ENCODE results near the gene KCNK4. TPM values are rescaled to one million over a fixed set of nuclear protein-coding genes. Genes with fewer than 3 reads are reported as not detected.

The KCNK4 gene
- total RNA-seq, 2 experiments from 2014 or later: not detected

GRCh38 chr11:64291752-64292459 lies 804 bp downstream of the KCNK4 start:
- no peak overlapping the region for H3K27ac Mint-ChIP-seq
- ChIA-PET CTCF (interaction anchor here (0.6 to 3.0 kb wide), 4 partner anchors 9 to 87 kb away, joined by 3 to 13 read pairs (median 6); no protein-coding TSS in a partner anchor), POLR2A (no interaction called here)
- ATAC-seq (no peak), DNase-seq (no peak)
- H3K4me3 Mint-ChIP-seq: no peak overlapping the region
- H3K36me3 Mint-ChIP-seq (ENCODE audit: low read depth): no peaks in the 10 kb centered on the region
- intact Hi-C loops (cut with DNase I, micrococcal nuclease): no loop called here
- peaks cover 3% of the 10 kb centered on the region for H3K4me1 Mint-ChIP-seq
- H3K27me3 Mint-ChIP-seq: peaks cover 42% of the 10 kb centered on the region
- no peaks in the 10 kb centered on the region for H3K9me3 Mint-ChIP-seq (ENCODE audit: low read depth)

- ChIA-PET POLR2A (no interaction called here), CTCF (interaction anchor here (0.5 to 1.6 kb wide), 5 partner anchors 9 to 128 kb away, joined by 3 to 10 read pairs (median 3); no protein-coding TSS in a partner anchor)
- Mint-ChIP-seq H3K9me3 (ENCODE audit: low read depth) (no peaks in the 10 kb centered on the region), H3K27ac (no peak overlapping the region), H3K4me1 (peaks cover 6% of the 10 kb centered on the region), H3K4me3 (no peak overlapping the region), H3K36me3 (ENCODE audit: low read depth) (no peaks in the 10 kb centered on the region), H3K27me3 (peaks cover 49% of the 10 kb centered on the region)
- intact Hi-C loops (cut with DNase I, micrococcal nuclease): no loop called here
- ATAC-seq (peak; percentile 36), DNase-seq (no peak)
Observed at GRCh38 chr11:64292460-64293254, 1.6 kb downstream of the KCNK4 start.

- no peak for DNase-seq
- Mint-ChIP-seq H3K4me3 (no peak overlapping the region), H3K36me3 (ENCODE audit: low read depth) (no peaks in the 10 kb centered on the region), H3K9me3 (ENCODE audit: low read depth) (no peaks in the 10 kb centered on the region), H3K4me1 (peaks cover 10% of the 10 kb centered on the region), H3K27me3 (peaks cover 65% of the 10 kb centered on the region), H3K27ac (no peak overlapping the region)
- ChIA-PET POLR2A (no interaction called here), CTCF (no interaction called here)
- intact Hi-C loops (cut with DNase I, micrococcal nuclease): no loop called here
- ATAC-seq: no peak
Observed at GRCh38 chr11:64294774-64295173, 3.7 kb downstream of the KCNK4 start.

- CTCF ChIA-PET: interaction anchor here (0.9 kb wide), 1 partner anchor 8 kb away, joined by 5 read pairs; no protein-coding TSS in a partner anchor
- POLR2A ChIA-PET: no interaction called here
- Mint-ChIP-seq H3K9me3 (ENCODE audit: low read depth) (no peaks in the 10 kb centered on the region), H3K4me3 (no peak overlapping the region), H3K27me3 (peaks cover 68% of the 10 kb centered on the region), H3K36me3 (ENCODE audit: low read depth) (no peaks in the 10 kb centered on the region), H3K27ac (no peak overlapping the region), H3K4me1 (peaks cover 16% of the 10 kb centered on the region)
- no peak for ATAC-seq
- DNase-seq: no peak
- intact Hi-C loops (cut with DNase I, micrococcal nuclease): no loop called here
Observed at GRCh38 chr11:64295760-64296159, 4.7 kb downstream of the KCNK4 start.

- DNase-seq (no peak), ATAC-seq (no peak)
- CTCF ChIA-PET: interaction anchor here (1.2 kb wide), 1 partner anchor 9 kb away, joined by 5 read pairs; the partner anchor contains the start of gene ESRRA
- peaks cover 18% of the 10 kb centered on the region for H3K4me1 Mint-ChIP-seq
- no peak overlapping the region for H3K27ac Mint-ChIP-seq
- POLR2A ChIA-PET: no interaction called here
- H3K9me3 Mint-ChIP-seq (ENCODE audit: low read depth): no peaks in the 10 kb centered on the region
- H3K4me3 Mint-ChIP-seq: no peak overlapping the region
- intact Hi-C loops (cut with DNase I, micrococcal nuclease): no loop called here
- no peaks in the 10 kb centered on the region for H3K36me3 Mint-ChIP-seq (ENCODE audit: low read depth)
- peaks cover 67% of the 10 kb centered on the region for H3K27me3 Mint-ChIP-seq
Observed at GRCh38 chr11:64296236-64296635, 5.1 kb downstream of the KCNK4 start.

GRCh38 chr11:64296830-64297698 lies 6.0 kb downstream of the KCNK4 start:
- DNase-seq: no peak
- intact Hi-C loops (cut with DNase I, micrococcal nuclease): no loop called here
- H3K4me1 Mint-ChIP-seq: peaks cover 18% of the 10 kb centered on the region
- H3K9me3 Mint-ChIP-seq (ENCODE audit: low read depth): no peaks in the 10 kb centered on the region
- ChIA-PET POLR2A (no interaction called here), CTCF (interaction anchor here (0.7 to 1.2 kb wide), 2 partner anchors 8 to 35 kb away, joined by 4 to 5 read pairs; partner anchors contain the start of gene ESRRA)
- peaks cover 67% of the 10 kb centered on the region for H3K27me3 Mint-ChIP-seq
- H3K36me3 Mint-ChIP-seq (ENCODE audit: low read depth): no peaks in the 10 kb centered on the region
- no peak for ATAC-seq
- no peak overlapping the region for H3K4me3 Mint-ChIP-seq
- H3K27ac Mint-ChIP-seq: no peak overlapping the region

- intact Hi-C loops (cut with DNase I, micrococcal nuclease): no loop called here
- Mint-ChIP-seq H3K36me3 (ENCODE audit: low read depth) (no peaks in the 10 kb centered on the region), H3K27me3 (peaks cover 65% of the 10 kb centered on the region), H3K9me3 (ENCODE audit: low read depth) (no peaks in the 10 kb centered on the region), H3K4me3 (no peak overlapping the region), H3K27ac (no peak overlapping the region), H3K4me1 (peaks cover 18% of the 10 kb centered on the region)
- ATAC-seq (no peak), DNase-seq (no peak)
- ChIA-PET POLR2A (no interaction called here), CTCF (interaction anchor here (0.6 to 0.7 kb wide), 2 partner anchors 34 to 110 kb away, joined by 3 to 4 read pairs; no protein-coding TSS in a partner anchor)
Observed at GRCh38 chr11:64297699-64298358, 6.7 kb downstream of the KCNK4 start.

GRCh38 chr11:64298966-64299846 lies 8.1 kb downstream of the KCNK4 start:
- Mint-ChIP-seq H3K4me1 (peaks cover 22% of the 10 kb centered on the region), H3K9me3 (ENCODE audit: low read depth) (no peaks in the 10 kb centered on the region), H3K27ac (no peak overlapping the region), H3K27me3 (peaks cover 54% of the 10 kb centered on the region), H3K36me3 (ENCODE audit: low read depth) (no peaks in the 10 kb centered on the region), H3K4me3 (no peak overlapping the region)
- no peak for DNase-seq
- CTCF ChIA-PET: interaction anchor here (1.3 kb wide), 1 partner anchor 95 kb away, joined by 7 read pairs; no protein-coding TSS in a partner anchor
- ATAC-seq: no peak
- POLR2A ChIA-PET: interaction anchor here (0.6 kb wide), 1 partner anchor 1173 kb away, joined by 7 read pairs; no protein-coding TSS in a partner anchor
- intact Hi-C loops (cut with DNase I, micrococcal nuclease): no loop called here

GRCh38 chr11:64299847-64300648 lies 8.9 kb downstream of the KCNK4 start, which contains the start of gene CATSPERZ:
CATSPERZ (plus strand) TSS chr11:64300358; CDS start chr11:64300411, 53 bp downstream.
- Mint-ChIP-seq H3K27me3 (peaks cover 50% of the 10 kb centered on the region), H3K27ac (no peak within 1 kb of the TSS), H3K36me3 (ENCODE audit: low read depth) (no peaks in the 10 kb centered on the region), H3K9me3 (ENCODE audit: low read depth) (no peaks in the 10 kb centered on the region), H3K4me3 (peak within 1 kb of the TSS; percentile 56), H3K4me1 (peaks cover 23% of the 10 kb centered on the region)
- ATAC-seq: no peak
- ChIA-PET CTCF (interaction anchor here (0.7 to 5.4 kb wide), 19 partner anchors 7 to 96 kb away, joined by 3 to 111 read pairs (median 5); partner anchors contain the start of genes BAD, FERMT3, GPR137 and KCNK4), POLR2A (no interaction called here)
- peak; percentile 37 for DNase-seq
- intact Hi-C loops (cut with DNase I, micrococcal nuclease): loop anchor here (1.0 to 10.0 kb wide), 4 partner anchors 300 to 1415 kb away; partner anchors contain the start of genes OTUB1 (in 1 of the 2), SLC3A2 (in 1 of the 2) and ZFTA (in 1 of the 2)
